G401 (cell line): ENCODE measurements around the gene TICAM2. TPM values are rescaled to one million over a fixed set of nuclear protein-coding genes. Genes with fewer than 3 reads are reported as not detected.

Source experiments
- DNase-seq: peaks from one replicate; pipeline ENCODE4 v3.0.0-alpha.2; 2015; ENCODE audit warnings: low spot score
- in situ Hi-C: cut with HindIII; loops from 2 replicates; pipeline ENCODE4 v1.10.0; 2016; ENCODE audit warnings: low sequenced_read_pairs, mixed read lengths
- total RNA-seq: library from RNA; depleted of rRNA; stranded (reverse); fragments of >200 nt; shearing (Covaris generic); gene quantifications from 2 replicates; pipeline ENCODE4 v1.2.3, GENCODE V29; 2014

The TICAM2 gene
- total RNA-seq, 1 experiment from 2014 or later, result not detected

- in situ Hi-C loops, result no loop called here
- DNase-seq, result no peak
Observed at GRCh38 chr5:115577741-115578140, 24.5 kb downstream of the TICAM2 start.

- in situ Hi-C loops, result no loop called here
- no peak for DNase-seq
Observed at GRCh38 chr5:115577329-115577728, 24.9 kb downstream of the TICAM2 start.

DNA sequence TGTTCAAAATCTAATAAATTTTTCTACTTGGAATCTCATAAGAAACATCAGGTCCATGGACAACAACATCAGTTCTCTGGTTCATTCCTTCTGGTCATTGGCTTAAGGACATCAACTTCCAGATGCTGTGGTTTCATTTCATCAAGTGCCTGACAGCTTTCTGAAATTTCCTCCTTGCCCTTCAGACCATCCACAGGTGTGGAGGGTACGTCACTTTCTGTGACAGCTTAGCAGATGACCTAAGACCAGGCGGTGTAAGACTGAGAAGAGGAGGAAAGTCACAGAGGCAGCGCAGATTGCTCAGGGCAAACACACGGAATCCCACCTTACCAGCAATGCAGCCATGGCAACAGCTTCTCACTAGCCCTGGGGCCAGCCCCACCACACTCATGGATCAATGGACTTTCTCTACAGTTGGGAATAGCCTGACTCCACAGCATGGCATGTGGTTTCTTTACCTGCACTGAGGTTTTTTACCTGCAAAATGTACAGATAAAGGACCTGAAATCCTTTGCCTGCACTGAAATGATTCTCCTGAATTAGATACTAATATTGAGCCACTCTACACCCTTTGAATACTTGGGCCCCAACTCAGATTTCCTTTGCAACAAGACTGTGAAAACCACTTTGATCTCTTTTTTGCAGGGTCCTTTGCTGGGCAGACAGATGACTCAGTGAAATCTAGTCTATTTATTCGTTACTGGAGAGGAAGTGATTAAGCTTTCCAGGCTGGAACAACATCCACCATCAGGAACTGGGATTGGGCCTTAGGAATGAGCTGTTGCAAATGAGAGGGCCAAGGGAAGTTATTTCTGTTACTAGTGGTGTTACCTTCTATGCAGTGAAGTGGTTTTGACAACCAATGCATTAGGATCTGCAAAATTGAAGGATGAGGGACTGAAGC, 26.9 kb downstream of the TICAM2 start:
- in situ Hi-C loops, result no loop called here
- DNase-seq, result no peak

DNA sequence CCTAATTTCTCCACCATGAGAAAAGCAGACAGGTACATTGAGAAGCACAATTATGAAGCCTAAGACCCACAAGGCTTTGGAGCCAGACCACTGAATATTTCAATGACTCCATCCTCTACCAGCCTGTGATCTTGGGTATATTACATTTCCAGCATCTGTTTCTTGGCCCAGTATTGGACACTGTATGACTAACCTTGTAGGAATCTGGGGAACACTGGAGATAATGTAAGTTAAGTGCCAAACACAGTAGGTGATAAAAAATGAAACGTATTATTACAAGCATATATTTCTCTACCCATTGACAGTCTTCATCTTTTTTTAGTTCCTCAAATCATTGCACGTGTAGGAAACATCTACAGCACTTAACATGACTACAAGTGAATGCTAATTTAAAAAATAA, 29.1 kb downstream of the TICAM2 start:
- DNase-seq, result no peak
- in situ Hi-C loops, result no loop called here

- DNase-seq, result peak; percentile 98
- in situ Hi-C loops, result no loop called here
Observed at GRCh38 chr5:115571441-115571878, 30.8 kb downstream of the TICAM2 start.

- in situ Hi-C loops, result no loop called here
- no peak for DNase-seq
Observed at GRCh38 chr5:115568668-115569067, 33.6 kb downstream of the TICAM2 start.

DNA sequence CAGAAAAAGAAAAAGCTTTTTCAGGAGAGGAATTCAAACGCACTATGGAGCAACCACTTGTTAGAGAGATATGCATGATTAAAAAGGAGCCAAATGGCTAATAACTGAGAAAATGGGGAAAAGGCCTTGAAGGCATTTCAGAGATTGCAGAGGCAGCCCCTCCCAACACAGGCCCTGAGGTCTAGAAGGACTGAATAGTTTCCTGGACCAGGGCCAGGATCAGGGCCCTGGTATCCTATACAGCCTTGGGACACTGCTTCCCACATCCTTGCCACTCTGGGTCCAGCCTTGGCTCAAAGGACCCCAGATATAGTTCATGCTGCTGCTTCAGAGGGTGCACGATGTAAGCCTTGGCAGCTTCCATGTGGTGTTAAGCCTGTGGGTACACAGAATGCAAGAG, 37.0 kb downstream of the TICAM2 start:
- DNase-seq, result no peak

DNA sequence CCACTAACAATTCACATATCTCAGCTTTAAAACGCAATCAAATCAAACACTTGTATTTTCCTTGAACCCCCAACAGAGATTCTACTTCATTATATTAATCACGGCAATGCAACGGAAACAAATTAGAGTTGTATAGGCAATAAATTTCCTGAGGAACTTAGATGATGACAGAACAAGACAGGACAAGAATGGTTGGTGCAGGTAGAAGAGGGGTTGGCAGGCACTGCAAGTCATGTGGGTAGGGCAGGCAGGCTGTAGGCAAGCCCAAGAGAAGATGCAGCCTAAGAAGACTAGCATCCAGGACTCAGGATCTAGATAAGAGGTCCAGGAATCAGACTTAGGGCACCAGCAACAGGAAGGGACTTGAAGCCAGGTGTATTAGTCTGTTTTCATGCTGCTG, 41.1 kb downstream of the TICAM2 start:
- DNase-seq, result no peak
- in situ Hi-C loops, result no loop called here

More for the DNA sequence above, 37.0 kb downstream of the TICAM2 start:
- in situ Hi-C loops, result no loop called here

- DNase-seq, result no peak
- in situ Hi-C loops, result no loop called here
Observed at GRCh38 chr5:115559524-115559923, 42.8 kb downstream of the TICAM2 start.

DNA sequence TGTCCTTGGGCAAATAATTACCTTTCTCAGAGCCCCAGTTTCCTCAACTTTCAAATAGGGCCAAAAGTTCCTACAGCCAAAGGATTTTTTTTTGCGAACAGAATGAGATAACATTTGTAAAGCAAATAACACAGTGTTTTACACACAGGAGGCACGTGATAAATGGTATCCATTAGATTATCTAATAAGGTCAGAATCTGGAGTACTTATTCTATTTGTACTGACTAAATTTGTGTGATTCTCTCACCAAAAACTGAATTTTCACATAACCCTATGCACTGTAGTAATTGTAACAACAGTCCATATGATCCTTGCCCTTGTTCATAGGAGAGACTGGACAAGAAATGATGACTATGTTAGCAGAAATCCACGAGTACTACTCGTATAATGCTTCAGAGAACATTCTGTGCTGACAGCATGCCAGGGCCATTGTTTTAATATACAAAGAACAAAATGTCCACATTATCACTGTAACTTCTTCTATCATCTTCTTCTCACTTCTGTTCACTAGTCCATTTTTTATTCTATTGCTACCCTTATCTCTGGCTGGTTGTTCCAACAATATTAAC, 43.8 kb downstream of the TICAM2 start:
- in situ Hi-C loops, result no loop called here
- no peak for DNase-seq

GRCh38 chr5:115557667-115558387, 44.5 kb downstream of the TICAM2 start:
- in situ Hi-C loops, result no loop called here
- no peak for DNase-seq

GRCh38 chr5:115556276-115556675, 46.0 kb downstream of the TICAM2 start:
- in situ Hi-C loops, result no loop called here

GRCh38 chr5:115555084-115555633, 47.1 kb downstream of the TICAM2 start:
- in situ Hi-C loops, result no loop called here
- DNase-seq, result no peak

More at GRCh38 chr5:115556276-115556675, 46.0 kb downstream of the TICAM2 start:
- DNase-seq, result no peak

DNA sequence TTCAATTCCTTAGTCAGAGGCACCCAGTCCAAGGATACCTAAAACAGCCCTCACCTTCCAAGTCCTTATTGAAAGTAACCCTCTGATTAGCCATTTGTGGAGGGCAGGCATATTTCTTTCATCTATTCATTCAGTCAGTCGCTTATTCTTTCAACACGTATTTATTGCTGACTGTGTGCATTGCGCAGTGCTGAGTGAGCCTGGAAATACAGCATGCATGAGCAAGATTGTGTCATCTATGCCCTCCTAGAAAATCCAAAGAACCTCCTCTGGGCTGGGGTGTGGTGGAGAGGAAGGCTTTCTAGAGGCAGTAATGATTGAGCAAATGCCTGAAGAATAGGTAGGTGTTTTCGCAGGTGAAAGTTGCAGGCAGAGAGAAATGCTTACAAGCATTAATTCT, 49.2 kb downstream of the TICAM2 start:
- no peak for DNase-seq
- in situ Hi-C loops, result no loop called here

- no peak for DNase-seq
- in situ Hi-C loops, result no loop called here
Observed at GRCh38 chr5:115551415-115551814, 50.9 kb downstream of the TICAM2 start.

- peak; percentile 3 for DNase-seq
- in situ Hi-C loops, result no loop called here
Observed at GRCh38 chr5:115549154-115549553, 53.1 kb downstream of the TICAM2 start.

- in situ Hi-C loops, result no loop called here
- no peak for DNase-seq
Observed at GRCh38 chr5:115548683-115549082, 53.6 kb downstream of the TICAM2 start.

GRCh38 chr5:115545351-115545882, 56.9 kb downstream of the TICAM2 start:
- no peak for DNase-seq
- in situ Hi-C loops, result no loop called here
